OCI-LY7 (cell line): ENCODE data around the gene FBXW7. TPM values are rescaled to one million over a fixed set of nuclear protein-coding genes. Genes with fewer than 3 reads are reported as not detected.
A peak's percentile ranks its signal among the peaks of the same experiment; 100 is the strongest.

Source experiments
- BruUV-seq: library from RNA; stranded (reverse); fragments of 400-500 nt; replicated peaks from 2 replicates; lab custom pipeline; 2021; lab: Mats Ljungman, UMichigan
- CTCF ChIA-PET: fragments of 300-600 bp; sonication (Branson Sonifier 250); formaldehyde crosslinking; loops from one replicate; lab custom pipeline; 2022; ENCODE audit warnings: antibody characterized with exemption; ENCODE audit not compliant: unreplicated experiment; lab: Charles Lee
- POLR2A ChIA-PET: fragments of 300-600 bp; sonication (Branson Sonifier 250); formaldehyde crosslinking; loops from one replicate; lab custom pipeline; 2022; ENCODE audit warnings: antibody characterized with exemption; lab: Charles Lee
- DNase-seq: peaks from one replicate; pipeline ENCODE4 v3.0.0-alpha.2; 2015; ENCODE audit warnings: low spot score
- H2AFZ ChIP-seq: fragments of 200-600 bp; sonication (generic), shearing (Covaris generic); 2 replicates; pipeline ENCODE4 v1.6.1; 2014; ENCODE audit warnings: mild to moderate bottlenecking, antibody characterized with exemption, low read length, moderate library complexity
- H3K27ac ChIP-seq: fragments of 200-600 bp; sonication (generic); 2 replicates; pipeline ENCODE4 v1.5.1; 2014; ENCODE audit warnings: mixed run types, low read depth, mild to moderate bottlenecking, moderate library complexity, low read length, inconsistent platforms; ENCODE audit not compliant: poor library complexity, severe bottlenecking
- H3K36me3 ChIP-seq: fragments of 200-600 bp; sonication (generic); 2 replicates; pipeline ENCODE4 v1.6.1; 2014; ENCODE audit warnings: mild to moderate bottlenecking, antibody characterized with exemption, low read length, moderate library complexity, mixed read lengths; ENCODE audit not compliant: insufficient read depth
- H3K4me1 ChIP-seq: fragments of 200-600 bp; sonication (generic); 2 replicates; pipeline ENCODE4 v1.5.1; 2014; ENCODE audit warnings: mild to moderate bottlenecking, low read length; ENCODE audit not compliant: insufficient read depth, poor library complexity, severe bottlenecking
- H3K4me2 ChIP-seq: fragments of 200-600 bp; sonication (generic); 2 replicates; pipeline ENCODE4 v1.6.1; 2014; ENCODE audit warnings: mild to moderate bottlenecking, low read length
- H3K4me3 ChIP-seq: fragments of 200-600 bp; sonication (generic); 2 replicates; pipeline ENCODE4 v1.5.1; 2014; ENCODE audit warnings: mild to moderate bottlenecking, low read depth, low read length; ENCODE audit not compliant: poor library complexity, severe bottlenecking
- H3K79me2 ChIP-seq: fragments of 200-600 bp; sonication (generic); 2 replicates; pipeline ENCODE4 v1.6.1; 2016; ENCODE audit warnings: low read depth, mild to moderate bottlenecking, low read length, moderate library complexity, mixed read lengths; ENCODE audit not compliant: insufficient read depth
- H3K9me2 ChIP-seq: fragments of 200-600 bp; sonication (generic); 2 replicates; pipeline ENCODE4 v1.6.1; 2016; ENCODE audit warnings: mild to moderate bottlenecking, low read length, mixed read lengths; ENCODE audit not compliant: insufficient read depth
- H3K9me3 ChIP-seq: fragments of 200-600 bp; sonication (generic); 2 replicates; pipeline ENCODE4 v1.6.1; 2014; ENCODE audit warnings: mild to moderate bottlenecking, mixed run types, low read length, mixed read lengths
- H4K20me1 ChIP-seq: fragments of 200-600 bp; sonication (generic); 2 replicates; pipeline ENCODE4 v1.6.1; 2014; ENCODE audit warnings: mild to moderate bottlenecking, antibody characterized with exemption, low read length, moderate library complexity, mixed read lengths; ENCODE audit not compliant: insufficient read depth
- EZH2phosphoT487 ChIP-seq: fragments of 200-600 bp; sonication (generic); IDR thresholded peaks from 2 replicates; pipeline ENCODE4 v1.6.1; 2018; ENCODE audit warnings: low read depth, borderline replicate concordance, mild to moderate bottlenecking, mixed run types, antibody characterized with exemption, low read length, moderate library complexity, mixed read lengths
- intact Hi-C: fragments of 100-400 bp; cut with micrococcal nuclease; formaldehyde crosslinking; loops from one replicate; pipeline ENCODE4 v1.10.0; 2022; ENCODE audit not compliant: unreplicated experiment
- total RNA-seq, 2 experiments: library from RNA; depleted of rRNA in 1 of 2; stranded (reverse); fragments of >200 nt in 1 of 2; shearing (Covaris generic) in 1 of 2; gene quantifications; 2 replicates each; pipeline ENCODE4 v1.2.3, GENCODE V29; 2014 to 2022
- TF ChIP-seq, protein P1 (sequence below): fragments of 200-600 bp; sonication (generic); conservative IDR thresholded peaks from 2 replicates; pipeline ENCODE4 v1.5.1; 2014; ENCODE audit warnings: mild to moderate bottlenecking, antibody characterized with exemption, low read length, moderate library complexity, mixed read lengths

FBXW7 gene
- total RNA-seq, 2 experiments from 2014 or later = 58.8 to 102 TPM

DNA sequence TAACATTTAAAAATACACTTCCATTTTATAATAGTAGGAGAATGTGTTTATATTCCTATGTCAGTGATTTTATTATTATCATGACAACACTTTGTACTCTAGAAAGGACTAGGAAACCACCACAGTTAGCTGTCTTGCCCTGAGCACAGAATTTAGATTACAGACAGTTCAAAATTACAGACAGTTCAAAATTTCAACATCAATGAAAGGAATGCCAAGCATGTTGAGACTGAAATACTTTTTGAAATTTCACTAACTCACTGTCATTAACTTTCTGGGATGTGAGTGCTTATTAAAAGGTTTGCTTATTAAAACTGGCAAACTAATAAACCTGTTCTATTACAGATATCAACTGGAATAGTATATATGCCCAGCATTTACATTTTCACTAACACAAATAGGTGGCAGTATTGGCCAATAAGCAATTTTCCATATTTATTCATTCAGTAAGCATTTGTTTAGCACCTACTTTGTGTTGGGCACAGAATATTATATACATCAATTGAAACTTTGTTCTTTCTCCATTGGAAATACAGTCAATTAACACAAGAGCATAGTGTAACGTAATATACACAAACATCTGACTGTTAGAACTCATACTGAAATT is 179.4 kb downstream of the FBXW7 start:
- ChIA-PET POLR2A (interaction anchor here (0.6 kb wide), 1 partner anchor 1082 kb away, joined by 3 read pairs; no protein-coding TSS in a partner anchor), CTCF (no interaction called here)
- H3K79me2 ChIP-seq = peaks cover 4% of the 10 kb centered on the region; the same call in 1 of the 2 replicates
- H3K4me2 ChIP-seq = no peak overlapping the region
- peaks cover 11% of the 10 kb centered on the region; the same call in 1 of the 2 replicates for H4K20me1 ChIP-seq
- H3K9me2 ChIP-seq = no peaks in the 10 kb centered on the region
- no peaks in the 10 kb centered on the region for H3K9me3 ChIP-seq
- BruUV-seq = no TSS peak
- intact Hi-C loops = no loop called here
- no peak overlapping the region for H2AFZ ChIP-seq
- TF ChIP-seq, protein P1, sequence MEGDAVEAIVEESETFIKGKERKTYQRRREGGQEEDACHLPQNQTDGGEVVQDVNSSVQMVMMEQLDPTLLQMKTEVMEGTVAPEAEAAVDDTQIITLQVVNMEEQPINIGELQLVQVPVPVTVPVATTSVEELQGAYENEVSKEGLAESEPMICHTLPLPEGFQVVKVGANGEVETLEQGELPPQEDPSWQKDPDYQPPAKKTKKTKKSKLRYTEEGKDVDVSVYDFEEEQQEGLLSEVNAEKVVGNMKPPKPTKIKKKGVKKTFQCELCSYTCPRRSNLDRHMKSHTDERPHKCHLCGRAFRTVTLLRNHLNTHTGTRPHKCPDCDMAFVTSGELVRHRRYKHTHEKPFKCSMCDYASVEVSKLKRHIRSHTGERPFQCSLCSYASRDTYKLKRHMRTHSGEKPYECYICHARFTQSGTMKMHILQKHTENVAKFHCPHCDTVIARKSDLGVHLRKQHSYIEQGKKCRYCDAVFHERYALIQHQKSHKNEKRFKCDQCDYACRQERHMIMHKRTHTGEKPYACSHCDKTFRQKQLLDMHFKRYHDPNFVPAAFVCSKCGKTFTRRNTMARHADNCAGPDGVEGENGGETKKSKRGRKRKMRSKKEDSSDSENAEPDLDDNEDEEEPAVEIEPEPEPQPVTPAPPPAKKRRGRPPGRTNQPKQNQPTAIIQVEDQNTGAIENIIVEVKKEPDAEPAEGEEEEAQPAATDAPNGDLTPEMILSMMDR = peak; percentile 62
- TF ChIP-seq EZH2phosphoT487 = no peak
- no peaks in the 10 kb centered on the region; the same call in 1 of the 2 replicates for H3K36me3 ChIP-seq
- H3K4me3 ChIP-seq = no peak overlapping the region
- DNase-seq = no peak
- H3K27ac ChIP-seq = no peak overlapping the region
- H3K4me1 ChIP-seq = no peaks in the 10 kb centered on the region

DNA sequence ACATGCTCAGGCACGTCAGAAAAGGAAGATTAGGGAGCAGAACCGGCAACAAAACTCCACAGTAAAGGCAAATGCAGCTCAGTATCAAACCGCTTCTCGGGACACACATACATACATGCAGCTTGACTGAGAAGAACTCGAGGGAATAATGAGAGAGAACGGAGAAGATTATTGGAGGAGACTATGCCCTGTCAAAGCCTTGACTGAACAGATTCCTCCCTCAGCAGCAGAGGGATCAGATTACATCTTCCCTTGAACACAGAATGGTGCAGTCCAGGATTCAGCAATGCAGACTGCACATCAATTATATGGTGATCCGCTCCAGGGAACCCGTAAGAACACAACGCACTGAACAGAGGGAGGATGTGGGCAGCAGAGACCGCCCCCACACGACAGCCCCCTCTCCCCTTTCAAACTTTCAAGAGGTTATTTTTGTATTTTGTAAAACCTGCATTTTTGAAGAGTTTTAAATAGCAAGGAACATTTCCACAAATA is 183.2 kb downstream of the FBXW7 start:
- TF ChIP-seq, protein P1 = no peak
- no peak for TF ChIP-seq EZH2phosphoT487
- H2AFZ ChIP-seq = no peak overlapping the region
- no peak overlapping the region for H3K27ac ChIP-seq
- ChIA-PET POLR2A (interaction anchor here (0.8 kb wide), 1 partner anchor 95 kb away, joined by 3 read pairs; no protein-coding TSS in a partner anchor), CTCF (no interaction called here)
- H4K20me1 ChIP-seq = peaks cover 11% of the 10 kb centered on the region; the same call in 1 of the 2 replicates
- no peaks in the 10 kb centered on the region for H3K36me3 ChIP-seq
- intact Hi-C loops = no loop called here
- no peak overlapping the region for H3K4me3 ChIP-seq
- H3K9me3 ChIP-seq = no peaks in the 10 kb centered on the region
- H3K79me2 ChIP-seq = peaks cover 4% of the 10 kb centered on the region; the same call in 1 of the 2 replicates
- H3K9me2 ChIP-seq = no peaks in the 10 kb centered on the region
- no peaks in the 10 kb centered on the region for H3K4me1 ChIP-seq
- DNase-seq = peak; percentile 8
- H3K4me2 ChIP-seq = no peak overlapping the region; the same call in 1 of the 2 replicates
- no TSS peak for BruUV-seq

DNA sequence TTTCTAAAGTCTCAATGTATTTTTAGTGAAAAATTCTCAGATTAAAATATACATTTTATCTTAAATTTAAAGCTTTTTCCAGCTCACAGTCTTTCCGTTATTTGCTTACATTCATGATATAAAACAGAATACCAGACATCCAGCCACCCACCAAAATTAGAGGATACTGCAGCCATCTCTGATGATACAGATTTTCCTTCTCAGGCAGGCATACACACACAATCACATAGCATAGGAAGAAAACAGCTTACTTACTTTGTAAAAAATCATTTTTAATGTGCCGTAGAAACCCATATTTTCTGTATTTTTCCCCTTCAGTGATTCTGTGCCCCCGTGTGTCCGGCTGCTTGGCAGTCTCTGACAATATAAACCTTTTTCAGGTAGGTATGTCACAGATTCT is 183.7 kb downstream of the FBXW7 start:
- Histone ChIP-seq H3K4me1 (no peaks in the 10 kb centered on the region), H3K9me3 (no peaks in the 10 kb centered on the region), H3K9me2 (no peaks in the 10 kb centered on the region), H4K20me1 (peaks cover 11% of the 10 kb centered on the region; the same call in 1 of the 2 replicates), H3K27ac (no peak overlapping the region), H3K4me2 (no peak overlapping the region; the same call in 1 of the 2 replicates), H2AFZ (no peak overlapping the region), H3K79me2 (peaks cover 4% of the 10 kb centered on the region; the same call in 1 of the 2 replicates), H3K36me3 (no peaks in the 10 kb centered on the region), H3K4me3 (no peak overlapping the region)
- no TSS peak for BruUV-seq
- CTCF ChIA-PET = no interaction called here
- intact Hi-C loops = no loop called here
- TF ChIP-seq EZH2phosphoT487 = no peak
- TF ChIP-seq, protein P1 = no peak
- no peak for DNase-seq
- POLR2A ChIA-PET = interaction anchor here (0.7 to 1.1 kb wide), 3 partner anchors 12 to 95 kb away, joined by 3 read pairs; no protein-coding TSS in a partner anchor
